GM20000 (cell line): ENCODE measurements around the gene MYO15A.

Experiments used
- DNase-seq: peaks from one replicate; pipeline ENCODE4 v3.0.0; 2012; ENCODE audit warnings: low spot score
- TF ChIP-seq, protein P1 (sequence below): IDR thresholded peaks from 2 replicates; pipeline ENCODE4 v1.5.1; 2012; ENCODE audit warnings: mild to moderate bottlenecking, control low read depth; ENCODE audit errors: extremely low read depth, missing control alignments

Gene MYO15A

DNA sequence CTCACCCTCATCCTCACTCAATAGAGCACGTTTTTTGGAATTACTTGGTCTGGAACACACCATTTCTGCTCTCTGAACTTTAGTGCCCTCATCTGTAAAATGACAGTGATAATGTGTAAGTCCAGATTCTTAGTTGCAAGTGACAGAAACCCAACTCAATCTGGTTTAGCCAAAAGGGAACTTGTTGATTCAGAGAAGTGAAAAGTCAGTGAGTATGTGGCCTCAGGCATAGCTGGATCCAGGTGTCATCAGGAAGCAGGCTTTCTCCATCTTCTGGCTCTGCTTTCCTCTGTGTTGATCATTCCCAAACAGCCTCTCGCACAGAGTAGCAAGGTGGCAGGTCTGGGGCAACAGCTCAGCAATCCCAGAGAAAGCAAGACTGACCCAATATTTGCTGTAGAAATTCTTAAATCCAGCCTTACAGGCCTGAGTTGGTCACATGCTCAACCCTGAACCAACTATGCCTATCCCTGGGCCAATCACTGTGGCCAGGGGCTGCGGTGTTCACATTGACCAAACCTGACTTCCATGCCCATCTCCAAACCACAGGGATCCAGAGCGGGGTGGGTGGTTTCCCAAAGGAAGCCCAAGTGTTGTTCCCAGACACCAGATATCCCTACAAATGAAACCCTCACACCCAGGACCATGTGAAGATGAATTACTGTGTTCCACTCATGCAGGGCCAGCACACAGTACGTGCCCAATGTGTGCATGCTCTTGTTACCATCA, 51.7 kb downstream of the MYO15A start:
- TF ChIP-seq, protein P1, sequence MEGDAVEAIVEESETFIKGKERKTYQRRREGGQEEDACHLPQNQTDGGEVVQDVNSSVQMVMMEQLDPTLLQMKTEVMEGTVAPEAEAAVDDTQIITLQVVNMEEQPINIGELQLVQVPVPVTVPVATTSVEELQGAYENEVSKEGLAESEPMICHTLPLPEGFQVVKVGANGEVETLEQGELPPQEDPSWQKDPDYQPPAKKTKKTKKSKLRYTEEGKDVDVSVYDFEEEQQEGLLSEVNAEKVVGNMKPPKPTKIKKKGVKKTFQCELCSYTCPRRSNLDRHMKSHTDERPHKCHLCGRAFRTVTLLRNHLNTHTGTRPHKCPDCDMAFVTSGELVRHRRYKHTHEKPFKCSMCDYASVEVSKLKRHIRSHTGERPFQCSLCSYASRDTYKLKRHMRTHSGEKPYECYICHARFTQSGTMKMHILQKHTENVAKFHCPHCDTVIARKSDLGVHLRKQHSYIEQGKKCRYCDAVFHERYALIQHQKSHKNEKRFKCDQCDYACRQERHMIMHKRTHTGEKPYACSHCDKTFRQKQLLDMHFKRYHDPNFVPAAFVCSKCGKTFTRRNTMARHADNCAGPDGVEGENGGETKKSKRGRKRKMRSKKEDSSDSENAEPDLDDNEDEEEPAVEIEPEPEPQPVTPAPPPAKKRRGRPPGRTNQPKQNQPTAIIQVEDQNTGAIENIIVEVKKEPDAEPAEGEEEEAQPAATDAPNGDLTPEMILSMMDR: no peak
- no peak for DNase-seq

DNA sequence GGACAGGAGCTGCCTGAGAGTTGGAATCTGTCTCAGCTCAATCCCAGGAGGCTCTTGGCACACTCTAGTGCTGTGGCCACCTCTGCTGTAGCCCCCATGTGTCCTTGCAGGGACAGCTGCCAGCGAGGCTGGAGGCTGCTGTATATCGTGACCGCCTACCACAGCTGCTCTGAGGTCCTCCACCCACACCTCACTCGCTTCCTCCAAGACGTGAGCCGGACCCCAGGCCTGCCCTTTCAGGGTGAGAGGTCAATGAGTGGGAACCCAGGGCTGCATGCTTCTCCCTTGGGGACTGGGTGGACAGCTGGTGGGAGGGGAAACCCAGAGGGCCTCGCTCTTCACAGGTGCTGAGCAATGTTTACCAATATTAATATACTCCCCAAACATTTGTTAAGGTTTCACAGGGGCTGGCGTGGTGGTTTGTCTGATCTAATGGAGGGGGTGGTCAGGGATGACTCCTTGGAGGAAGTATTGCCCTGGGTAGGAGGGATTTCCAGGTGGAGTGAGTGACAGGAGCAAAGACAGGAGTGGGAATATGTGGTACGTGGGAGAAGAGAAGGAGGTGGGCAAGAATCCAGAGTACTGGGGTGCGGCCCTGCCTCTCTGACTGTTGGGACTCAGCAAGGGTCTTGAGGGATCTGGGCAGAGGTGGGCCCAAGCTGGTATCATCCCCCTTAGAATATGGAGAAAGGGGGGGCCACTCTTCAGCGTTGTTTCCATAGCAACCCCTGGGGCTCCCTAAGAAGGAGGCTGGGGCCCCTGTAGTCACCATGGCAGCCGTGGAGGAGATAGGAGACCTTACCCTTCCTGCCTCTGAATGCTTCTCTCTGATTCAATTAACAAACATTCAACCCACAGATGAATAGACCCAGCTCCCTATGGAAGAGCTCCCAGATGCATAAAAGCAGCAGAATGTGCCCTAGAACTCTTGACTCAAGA, 52.9 kb downstream of the MYO15A start:
- peak; percentile 88 for DNase-seq

DNA sequence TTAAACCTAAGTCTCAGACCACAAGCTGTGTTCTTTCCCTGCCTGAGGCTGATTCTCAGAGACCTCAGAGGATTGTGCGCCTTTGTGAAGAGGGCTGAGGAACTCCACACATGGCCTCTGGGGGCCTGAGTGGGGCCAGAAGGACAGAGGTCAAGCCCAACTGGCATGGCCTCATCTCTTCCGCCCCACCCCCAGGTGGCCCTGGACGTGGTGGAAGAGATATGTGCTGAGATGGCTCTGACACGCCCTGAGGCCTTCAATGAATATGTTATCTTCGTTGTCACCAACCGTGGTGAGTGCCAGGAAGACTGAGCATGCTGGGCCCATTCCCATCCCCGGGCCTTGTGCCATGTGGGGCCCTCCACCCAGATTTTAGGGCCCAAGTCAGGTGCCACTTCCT, 55.0 kb downstream of the MYO15A start:
- no peak for DNase-seq
- TF ChIP-seq, protein P1: no peak

More for the DNA sequence above, 52.9 kb downstream of the MYO15A start:
- TF ChIP-seq, protein P1: no peak

DNA sequence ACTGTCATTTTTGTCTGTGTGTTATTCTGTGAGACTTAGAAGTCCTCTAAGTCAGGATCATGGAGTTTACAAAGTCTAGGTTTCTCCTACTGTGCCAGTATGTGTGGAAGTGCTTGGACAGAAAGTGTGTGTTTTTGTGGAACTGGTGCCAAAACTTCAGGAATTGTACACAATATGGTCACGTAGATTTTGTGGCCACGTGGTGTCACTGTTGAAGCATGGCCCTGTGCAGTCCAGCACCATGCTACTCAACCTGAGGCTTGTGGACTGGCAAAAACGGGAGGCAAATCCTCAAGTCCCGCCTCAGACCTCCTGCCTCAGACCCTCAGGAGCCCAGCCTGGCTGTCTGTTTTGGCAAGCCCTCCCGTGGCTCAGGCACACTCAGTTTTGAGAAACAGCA, 58.3 kb downstream of the MYO15A start:
- no peak for DNase-seq
- TF ChIP-seq, protein P1: no peak

DNA sequence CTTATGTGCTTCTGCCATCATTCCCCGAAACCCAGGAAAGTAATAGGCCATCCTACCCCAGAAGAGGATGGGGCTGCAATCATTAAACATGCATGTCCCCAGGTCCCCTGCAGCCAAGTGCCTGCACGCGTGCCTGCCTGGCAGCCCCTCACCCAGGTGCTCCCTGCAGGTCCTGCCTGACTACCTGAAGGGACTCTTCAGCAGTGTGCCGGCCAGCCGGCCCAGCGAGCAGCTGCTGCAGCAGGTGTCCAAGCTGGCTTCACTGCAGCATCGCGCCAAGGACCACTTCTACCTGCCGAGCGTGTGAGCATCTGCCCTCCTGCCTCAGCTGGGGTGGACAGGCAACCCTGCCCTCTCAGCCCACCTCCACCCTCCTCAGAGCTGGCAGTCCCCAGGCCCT, 58.9 kb downstream of the MYO15A start:
- DNase-seq: no peak

DNA sequence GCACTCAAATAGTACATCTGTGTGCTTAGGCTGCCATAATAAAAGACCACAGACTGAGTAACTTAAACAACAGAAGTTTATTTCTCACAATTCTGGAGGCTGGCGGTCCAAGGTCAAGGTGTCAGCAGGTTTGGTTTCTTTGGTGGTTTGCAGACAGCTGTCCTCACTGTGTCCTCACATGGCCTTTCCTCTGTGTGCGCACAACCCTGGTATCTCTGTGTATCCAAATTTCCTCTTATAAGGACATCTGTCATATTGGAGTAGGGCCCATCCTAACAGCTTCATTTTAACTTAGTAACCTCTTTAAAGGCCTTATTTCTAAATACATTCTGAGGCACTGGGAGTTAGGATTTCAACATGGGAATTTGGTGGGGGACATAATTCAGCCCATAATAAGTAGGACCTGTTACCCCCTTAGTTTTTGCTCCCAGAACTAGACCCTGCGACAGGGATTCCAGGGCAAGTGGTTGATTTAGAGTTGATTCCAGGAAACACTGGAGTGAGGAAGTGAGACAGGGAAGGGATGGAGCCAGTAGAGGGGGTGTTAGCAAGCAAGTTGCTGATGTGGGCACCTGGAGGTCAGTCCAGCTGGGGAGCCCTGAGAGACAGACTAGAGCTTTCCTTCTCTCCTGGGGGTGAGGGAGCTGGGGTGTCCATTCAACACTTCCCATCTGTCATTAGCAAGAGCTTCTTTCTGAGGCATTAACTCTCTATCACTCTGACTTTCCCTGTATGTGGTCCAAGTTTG, 64.1 kb downstream of the MYO15A start:
- no peak for DNase-seq
- TF ChIP-seq, protein P1: no peak

More for the DNA sequence above, 58.9 kb downstream of the MYO15A start:
- TF ChIP-seq, protein P1: no peak
